Upper lobe of right lung (tissue), 1 donor: Measurements from ENCODE around the gene EPB41L4B. TPM values are rescaled to one million over a fixed set of nuclear protein-coding genes. Genes with fewer than 3 reads are reported as not detected.

Experiments used
- ATAC-seq: fragments of 200-7000 bp; cut with Tn5 transposase; one replicate; pipeline ENCODE4 v1.9.1; 2020; ENCODE audit warnings: mild to moderate bottlenecking, moderate library complexity
- DNase-seq: peaks from one replicate; pipeline ENCODE4 v3.0.0-alpha.2; 2020
- H3K27ac ChIP-seq: fragments of 200-600 bp; one replicate; pipeline ENCODE4 v1.8.0; 2022
- H3K27me3 ChIP-seq: fragments of 200-600 bp; one replicate; pipeline ENCODE4 v1.8.0; 2022; ENCODE audit warnings: mild to moderate bottlenecking
- H3K36me3 ChIP-seq: fragments of 200-600 bp; one replicate; pipeline ENCODE4 v1.8.0; 2022
- H3K4me1 ChIP-seq: fragments of 200-600 bp; one replicate; pipeline ENCODE4 v1.8.0; 2022
- H3K4me3 ChIP-seq: fragments of 200-600 bp; one replicate; pipeline ENCODE4 v1.8.0; 2022; ENCODE audit warnings: mild to moderate bottlenecking
- H3K9me3 ChIP-seq: fragments of 200-600 bp; one replicate; pipeline ENCODE4 v1.8.0; 2022
- intact Hi-C: fragments of 100-400 bp; cut with DNase I; formaldehyde crosslinking; loops from one replicate; pipeline ENCODE4 v1.11.0; 2022
- total RNA-seq: library from RNA; stranded (reverse); fragmentation: NEBNext Ultra II Directional; extraction: Animal tissue kit (Norgen Biotek cat#: 25700); gene quantifications from one replicate; pipeline ENCODE4 v1.2.1, GENCODE V29; 2021
- TF ChIP-seq, protein P1 (sequence below): fragments of 200-600 bp; IDR thresholded peaks from one replicate; pipeline ENCODE4 v1.8.0; 2022; ENCODE audit warnings: antibody characterized with exemption
- donor health status: DM: no; HTN: yes; CAD: no; lungs with severe emphysema.

The EPB41L4B gene
- total RNA-seq, 1 donor from 2014 or later = 10.1 TPM

DNA sequence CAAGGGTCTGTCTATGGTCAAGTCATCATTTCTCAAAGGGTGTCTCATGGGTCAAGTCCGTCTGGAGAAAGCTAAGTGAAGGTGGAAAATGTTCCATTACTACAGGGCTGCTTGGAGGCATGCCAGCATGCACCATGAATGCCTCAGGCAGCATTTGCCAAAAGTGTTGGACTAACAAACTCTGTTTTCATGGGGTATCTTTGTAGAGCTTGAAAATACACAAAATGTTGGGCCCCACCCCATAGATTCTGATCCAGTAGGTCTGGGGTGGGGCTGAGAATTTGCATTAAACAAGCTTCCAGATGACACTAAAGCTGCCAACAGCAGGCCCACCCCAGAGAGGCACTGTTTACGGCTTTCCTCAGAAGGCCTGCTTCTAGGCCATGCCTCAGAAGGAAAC lies 78.8 kb downstream of the EPB41L4B start:
- intact Hi-C loops = no loop called here
- ATAC-seq = no peak
- no peak for DNase-seq

DNA sequence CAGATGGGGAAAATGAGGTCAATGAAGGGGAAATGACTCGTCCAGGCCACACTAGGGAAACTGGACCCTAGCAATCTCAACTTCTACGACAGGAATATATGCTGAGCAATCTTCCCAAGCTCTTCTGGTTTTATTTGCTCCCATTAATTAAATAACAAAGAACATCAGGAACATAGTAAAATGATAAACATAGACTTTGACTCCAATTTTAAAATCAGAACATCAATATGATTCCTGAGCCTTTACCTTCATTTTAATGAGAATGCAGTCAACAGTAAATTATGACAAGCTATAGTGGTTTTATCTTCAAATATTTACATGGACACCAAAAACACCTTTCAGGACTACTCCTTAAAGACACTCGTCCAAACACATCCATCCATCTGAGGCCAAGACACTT lies 79.7 kb downstream of the EPB41L4B start:
- Histone ChIP-seq H3K27me3 (no peaks in the 10 kb centered on the region), H3K36me3 (no peaks in the 10 kb centered on the region), H3K4me1 (no peaks in the 10 kb centered on the region), H3K9me3 (no peaks in the 10 kb centered on the region), H3K4me3 (no peak overlapping the region), H3K27ac (no peak overlapping the region)
- intact Hi-C loops = no loop called here
- TF ChIP-seq, protein P1, sequence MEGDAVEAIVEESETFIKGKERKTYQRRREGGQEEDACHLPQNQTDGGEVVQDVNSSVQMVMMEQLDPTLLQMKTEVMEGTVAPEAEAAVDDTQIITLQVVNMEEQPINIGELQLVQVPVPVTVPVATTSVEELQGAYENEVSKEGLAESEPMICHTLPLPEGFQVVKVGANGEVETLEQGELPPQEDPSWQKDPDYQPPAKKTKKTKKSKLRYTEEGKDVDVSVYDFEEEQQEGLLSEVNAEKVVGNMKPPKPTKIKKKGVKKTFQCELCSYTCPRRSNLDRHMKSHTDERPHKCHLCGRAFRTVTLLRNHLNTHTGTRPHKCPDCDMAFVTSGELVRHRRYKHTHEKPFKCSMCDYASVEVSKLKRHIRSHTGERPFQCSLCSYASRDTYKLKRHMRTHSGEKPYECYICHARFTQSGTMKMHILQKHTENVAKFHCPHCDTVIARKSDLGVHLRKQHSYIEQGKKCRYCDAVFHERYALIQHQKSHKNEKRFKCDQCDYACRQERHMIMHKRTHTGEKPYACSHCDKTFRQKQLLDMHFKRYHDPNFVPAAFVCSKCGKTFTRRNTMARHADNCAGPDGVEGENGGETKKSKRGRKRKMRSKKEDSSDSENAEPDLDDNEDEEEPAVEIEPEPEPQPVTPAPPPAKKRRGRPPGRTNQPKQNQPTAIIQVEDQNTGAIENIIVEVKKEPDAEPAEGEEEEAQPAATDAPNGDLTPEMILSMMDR = no peak
- no peak for ATAC-seq
- DNase-seq = no peak

More for the DNA sequence above, 78.8 kb downstream of the EPB41L4B start:
- TF ChIP-seq, protein P1 = no peak
- Histone ChIP-seq H3K4me3 (no peak overlapping the region), H3K4me1 (no peaks in the 10 kb centered on the region), H3K27ac (no peak overlapping the region), H3K9me3 (no peaks in the 10 kb centered on the region), H3K36me3 (no peaks in the 10 kb centered on the region), H3K27me3 (no peaks in the 10 kb centered on the region)

DNA sequence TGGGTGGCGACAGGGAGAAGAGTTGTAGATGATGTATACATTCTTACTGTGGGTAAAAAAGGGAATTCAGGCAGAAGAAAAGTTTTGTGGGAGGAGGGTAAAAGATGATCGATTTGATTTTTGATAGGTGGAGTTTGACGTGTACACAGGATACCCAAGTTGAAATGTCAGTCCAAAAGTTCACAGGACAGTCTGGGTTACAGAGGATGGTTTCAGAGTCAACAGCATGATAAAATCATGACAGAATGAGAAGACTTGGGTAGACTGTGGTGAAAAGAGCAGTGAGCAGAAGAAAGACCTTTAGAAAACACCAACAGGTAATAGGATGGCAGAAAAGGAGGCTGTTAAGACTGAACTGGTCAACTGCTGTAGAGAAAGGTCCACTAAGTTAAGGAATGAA lies 81.6 kb downstream of the EPB41L4B start:
- no peak for DNase-seq
- Histone ChIP-seq H3K27ac (no peak overlapping the region), H3K4me3 (no peak overlapping the region), H3K4me1 (no peaks in the 10 kb centered on the region), H3K9me3 (no peaks in the 10 kb centered on the region), H3K27me3 (no peaks in the 10 kb centered on the region), H3K36me3 (no peaks in the 10 kb centered on the region)
- ATAC-seq = no peak
- TF ChIP-seq, protein P1 = no peak
- intact Hi-C loops = no loop called here

DNA sequence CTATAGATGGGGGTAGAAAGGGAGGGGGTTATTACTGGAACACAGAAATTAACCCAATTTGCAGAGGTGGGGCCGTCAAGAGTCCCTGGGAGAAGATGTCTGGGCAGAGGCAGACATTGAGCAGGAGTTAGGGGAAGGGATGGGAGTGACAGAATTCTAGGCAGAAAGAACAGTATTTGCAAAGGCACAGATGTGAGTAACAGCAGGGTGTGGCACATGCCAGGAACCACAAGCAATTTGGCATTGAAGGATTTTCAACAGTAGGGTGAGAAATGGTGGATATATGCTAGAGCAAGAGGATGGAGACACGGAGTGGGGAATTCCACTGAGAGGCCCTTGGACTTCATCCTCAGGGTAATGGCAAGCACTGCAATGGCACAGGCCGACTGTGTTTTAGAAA lies 82.2 kb downstream of the EPB41L4B start:
- Histone ChIP-seq H3K4me1 (no peaks in the 10 kb centered on the region), H3K36me3 (no peaks in the 10 kb centered on the region), H3K4me3 (no peak overlapping the region), H3K27ac (no peak overlapping the region), H3K27me3 (no peaks in the 10 kb centered on the region), H3K9me3 (no peaks in the 10 kb centered on the region)
- TF ChIP-seq, protein P1 = no peak
- DNase-seq (no peak), ATAC-seq (no peak)
- intact Hi-C loops = no loop called here

DNA sequence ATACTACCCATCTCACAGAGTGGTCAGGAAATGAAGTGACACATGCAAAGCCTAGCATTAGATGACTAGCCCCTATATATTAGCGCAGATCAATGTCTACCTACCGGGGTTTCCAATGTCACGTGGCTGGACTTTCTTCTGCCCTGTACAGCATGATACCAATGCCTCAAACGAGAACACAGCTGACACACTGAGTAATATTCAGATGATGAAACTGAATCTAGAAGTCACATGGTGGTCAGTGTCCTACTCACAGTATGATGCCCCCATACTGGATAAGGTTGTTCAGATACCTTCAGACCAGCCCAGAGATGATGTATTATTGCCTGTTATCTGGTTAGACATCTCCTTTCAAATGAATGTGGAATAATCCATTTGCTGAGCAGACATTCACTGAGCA lies 82.7 kb downstream of the EPB41L4B start:
- TF ChIP-seq, protein P1 = no peak
- no peak for DNase-seq
- intact Hi-C loops = no loop called here

More for the DNA sequence above, 82.7 kb downstream of the EPB41L4B start:
- H3K27me3 ChIP-seq = no peaks in the 10 kb centered on the region
- H3K36me3 ChIP-seq = no peaks in the 10 kb centered on the region
- no peak overlapping the region for H3K4me3 ChIP-seq
- no peaks in the 10 kb centered on the region for H3K9me3 ChIP-seq
- no peak overlapping the region for H3K27ac ChIP-seq
- no peak for ATAC-seq
- H3K4me1 ChIP-seq = no peaks in the 10 kb centered on the region
